Thyroid gland (tissue), 4 donors: ENCODE results near the gene QKI.

Experiments used
- CTCF ChIP-seq, 6 experiments: fragments of 200-600 bp in 3 of 6; fragments of 450-650 bp in 3 of 6; sonication (generic) in 3 of 6; IDR thresholded peaks; one replicate each; pipeline ENCODE4 v1.5.1; 2016 to 2019; ENCODE audit warnings: antibody characterized with exemption in 6 of 6, mild to moderate bottlenecking in 2 of 6, inconsistent platforms in 1 of 6, moderate library complexity in 1 of 6
- POLR2A ChIP-seq, 2 donors: fragments of 450-650 bp; IDR thresholded peaks; one replicate each; pipeline ENCODE4 v1.6.1; 2017; ENCODE audit warnings: antibody characterized with exemption in 2 of 2, mild to moderate bottlenecking in 2 of 2, moderate library complexity in 1 of 2

DNA sequence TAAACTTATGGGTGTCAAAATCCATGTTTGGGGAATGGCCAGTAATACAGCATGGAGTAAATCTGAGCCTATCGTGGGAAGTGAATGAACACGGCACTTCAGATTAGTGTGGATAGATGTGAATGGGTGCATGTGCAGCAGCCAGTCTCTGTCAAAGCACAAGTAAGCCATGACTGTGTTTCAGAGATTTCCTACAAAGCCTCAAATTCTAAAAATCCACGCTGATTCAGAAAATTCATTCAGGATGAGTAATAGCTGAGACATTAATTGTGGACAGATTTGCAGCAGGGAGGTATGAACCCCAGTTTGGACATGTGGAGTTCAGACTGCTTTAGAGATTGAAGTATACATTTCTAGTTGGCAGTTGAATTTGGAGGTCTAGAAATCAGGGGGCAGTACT lies 115.1 kb downstream of the QKI start:
- TF ChIP-seq POLR2A (IDR thresholded peaks at IDR 0.05) (no peak), CTCF (IDR thresholded peaks at IDR 0.05) (no peak)
